Heart left ventricle (tissue), 16 donors: Measurements from ENCODE around the gene HOPX. TPM values are rescaled to one million over a fixed set of nuclear protein-coding genes. Genes with fewer than 3 reads are reported as not detected.
A peak's percentile ranks its signal among the peaks of the same experiment; 100 is the strongest.

ENCODE experiments used
- ATAC-seq, 4 donors: fragments of 200-7000 bp; cut with Tn5 transposase; one replicate each; pipeline ENCODE4 v1.9.1; 2020 to 2022; ENCODE audit warnings: moderate library complexity in 4 of 4, mild to moderate bottlenecking in 3 of 4, moderate number of reproducible peaks in 1 of 4
- DNase-seq, 5 donors: peaks; one replicate each; pipeline ENCODE4 v3.0.0-alpha.2; 2020
- H3K27ac ChIP-seq, 12 donors: fragments of 200-600 bp; sonication (generic) in 4 of 12; one replicate each; pipeline versions ENCODE4 v1.5.0 to v1.8.0; 2016 to 2022; ENCODE audit warnings: mild to moderate bottlenecking in 2 of 12
- H3K27me3 ChIP-seq, 9 donors: fragments of 200-600 bp; sonication (generic) in 2 of 9; one replicate each; pipeline versions ENCODE4 v1.5.1 to v1.8.0; 2016 to 2022; ENCODE audit warnings: mild to moderate bottlenecking in 3 of 9
- H3K36me3 ChIP-seq, 9 donors: fragments of 200-600 bp; sonication (generic) in 2 of 9; one replicate each; pipeline versions ENCODE4 v1.5.0 to v1.8.0; 2018 to 2022; ENCODE audit warnings: mild to moderate bottlenecking in 2 of 9
- H3K4me1 ChIP-seq, 12 donors: fragments of 200-600 bp; sonication (generic) in 4 of 12; one replicate each; pipeline versions ENCODE4 v1.5.0 to v1.8.0; 2016 to 2022; ENCODE audit warnings: mild to moderate bottlenecking in 3 of 12
- H3K4me3 ChIP-seq, 12 donors: fragments of 200-600 bp; sonication (generic) in 4 of 12; one replicate each; pipeline versions ENCODE4 v1.5.0 to v1.8.0; 2017 to 2022; ENCODE audit warnings: mild to moderate bottlenecking in 9 of 12, moderate library complexity in 4 of 12
- H3K9me3 ChIP-seq, 12 donors: fragments of 200-600 bp; sonication (generic) in 4 of 12; one replicate each; pipeline versions ENCODE4 v1.5.0 to v1.8.0; 2016 to 2022; ENCODE audit warnings: mild to moderate bottlenecking in 1 of 12
- CTCF ChIP-seq, 12 donors: fragments of 200-600 bp; sonication (generic) in 4 of 12; IDR thresholded peaks; one replicate each; pipeline versions ENCODE4 v1.5.0 to v1.8.0; 2018 to 2022; ENCODE audit warnings: antibody characterized with exemption in 12 of 12, mild to moderate bottlenecking in 5 of 12
- POLR2A ChIP-seq, 2 donors: fragments of 450-650 bp; IDR thresholded peaks; one replicate each; pipeline ENCODE4 v1.6.1; 2017; ENCODE audit warnings: antibody characterized with exemption in 2 of 2, mild to moderate bottlenecking in 2 of 2, moderate library complexity in 2 of 2
- WGBS, 4 donors: extraction: QIAGEN DNeasy Blood & Tissue Kit in 2 of 4; methylation state at CpG; one replicate each; pipeline versions ENCODE4 v1.1.5 to v1.1.7; 2013 to 2018; 5-methylcytosine and 5-hydroxymethylcytosine counted together
- intact Hi-C, 10 donors: fragments of 100-400 bp; cut with DNase I; formaldehyde crosslinking; loops; one replicate each; pipeline versions ENCODE4 v1.11.1 to v1.14.2; 2022
- polyA plus RNA-seq, 2 donors: library from polyadenylated mRNA; stranded (reverse); fragments of 200-250 nt; gene quantifications; one replicate each; pipeline ENCODE4 v1.2.3, GENCODE V29; 2013
- total RNA-seq, 9 donors: library from RNA; depleted of rRNA in 2 of 9; stranded (reverse); fragments of >200 nt in 2 of 9; fragmentation: NEBNext Ultra II Directional in 3 of 9; extraction: Animal tissue kit (Norgen Biotek cat#: 25700) in 3 of 9; gene quantifications; one replicate each; pipeline versions ENCODE4 v1.1.0 to v1.2.4, GENCODE V29; 2016 to 2023
- donor health status: ischemic (EF 13 %, LVEDD 7.1; RV severe dilation, severe dysfunction).
- donor health status: healthy with polysubstance abuse.
- donor health status: DM: no; HTN: yes; CAD: no.
- donor health status: DM: no; HTN: no; CAD: no.
- donor health status: ischemic (EF 25% LVEDD 6.9; RV normal size, moderate dysfunction).
- donor health status: ischemic (EF 25% LVEDD 5.7; RV mildly dilated, moderate dysfunction).
- donor health status: healthy.
- donor health status: DM: yes; HTN: yes; CAD: no.
- donor health status: ischemic (EF 35%, LVEDD 5.7; RV mildly dilated, moderate dysfunction).
- donor health status: nonischemic (EF 11% LVEDD 7.7; RV severe dilation, severe dysfunction).
- donor health status: DM: yes; HTN: yes; CAD: no.
- donor health status: PGD.
- donor health status: ischemic (EF 29% LVEDD 5.4; RV normal size, mild dysfunction).
- donor health status: nonischemic (EF 23%, LVEDD 6.1; RV moderate dilation, normal function).

The HOPX gene
- total and polyA plus RNA-seq, 11 donors, result 1.5 to 223 (median 21.1) TPM

- ATAC-seq (no peak), DNase-seq (no peak)
- TF ChIP-seq POLR2A (IDR thresholded peaks at IDR 0.05) (no peak), CTCF (IDR thresholded peaks at IDR 0.05) (no peak)
- intact Hi-C loops, result no loop called here
- Histone ChIP-seq H3K27ac (no peak overlapping the region), H3K4me3 (no peak overlapping the region), H3K9me3 (no peaks in the 10 kb centered on the region), H3K27me3 (no peaks in the 10 kb centered on the region), H3K36me3 (no peaks in the 10 kb centered on the region), H3K4me1 (peaks cover 0 to 11% (median 0%) of the 10 kb centered on the region in 12 donors)
These were observed 24.9 kb upstream of the HOPX start for GRCh38 chr4:56705966-56706365.

GRCh38 chr4:56705334-56705733 is 24.2 kb upstream of the HOPX start:
- no peaks in the 10 kb centered on the region for H3K9me3 ChIP-seq
- H3K27me3 ChIP-seq, result no peaks in the 10 kb centered on the region
- H3K27ac ChIP-seq, result no peak overlapping the region
- 97 to 99% (median 97%) methylated on average over 6 of the region's 6 CpGs for WGBS, 4 donors
- no peak for TF ChIP-seq POLR2A (IDR thresholded peaks at IDR 0.05)
- TF ChIP-seq CTCF (IDR thresholded peaks at IDR 0.05), result no peak
- no peaks in the 10 kb centered on the region for H3K36me3 ChIP-seq
- H3K4me1 ChIP-seq, result peaks cover 0 to 16% (median 0%) of the 10 kb centered on the region in 12 donors
- no peak for ATAC-seq
- intact Hi-C loops, result no loop called here
- H3K4me3 ChIP-seq, result no peak overlapping the region
- no peak for DNase-seq

- Histone ChIP-seq H3K4me1 (peaks cover 0 to 16% (median 0%) of the 10 kb centered on the region in 12 donors), H3K36me3 (no peaks in the 10 kb centered on the region), H3K27ac (no peak overlapping the region), H3K4me3 (no peak overlapping the region), H3K27me3 (no peaks in the 10 kb centered on the region), H3K9me3 (no peaks in the 10 kb centered on the region)
- TF ChIP-seq CTCF (IDR thresholded peaks at IDR 0.05) (no peak), POLR2A (IDR thresholded peaks at IDR 0.05) (no peak)
- WGBS, 4 donors, result 65 to 76% (median 70%) methylated on average over 7 of the region's 7 CpGs
- intact Hi-C loops, result no loop called here
- ATAC-seq (peak in 1 of 4 donors; percentile 13), DNase-seq (no peak)
These were observed 23.2 kb upstream of the HOPX start for GRCh38 chr4:56704089-56704871.

GRCh38 chr4:56703378-56703777 is 22.3 kb upstream of the HOPX start:
- DNase-seq, result no peak
- H3K9me3 ChIP-seq, result no peaks in the 10 kb centered on the region
- H3K36me3 ChIP-seq, result no peaks in the 10 kb centered on the region
- ATAC-seq, result no peak
- peaks cover 0 to 16% (median 0%) of the 10 kb centered on the region in 12 donors for H3K4me1 ChIP-seq
- TF ChIP-seq CTCF (IDR thresholded peaks at IDR 0.05), result no peak
- TF ChIP-seq POLR2A (IDR thresholded peaks at IDR 0.05), result no peak
- no peak overlapping the region for H3K4me3 ChIP-seq
- intact Hi-C loops, result no loop called here
- WGBS, 4 donors, result 71 to 83% (median 77%) methylated on average over 5 of the region's 5 CpGs
- no peak overlapping the region for H3K27ac ChIP-seq
- no peaks in the 10 kb centered on the region for H3K27me3 ChIP-seq
